VCaP (cell line): ENCODE measurements around the gene GALNT11.

Experiments
- H3K27ac ChIP-seq: fragments of 450-650 bp; 2 replicates; pipeline ENCODE4 v1.5.1; 2017
- TF ChIP-seq, protein P1 (sequence below): fragments of 450-650 bp; conservative IDR thresholded peaks from 2 replicates; pipeline ENCODE4 v1.5.1; 2017; ENCODE audit warnings: mild to moderate bottlenecking, moderate library complexity

GALNT11 gene

DNA sequence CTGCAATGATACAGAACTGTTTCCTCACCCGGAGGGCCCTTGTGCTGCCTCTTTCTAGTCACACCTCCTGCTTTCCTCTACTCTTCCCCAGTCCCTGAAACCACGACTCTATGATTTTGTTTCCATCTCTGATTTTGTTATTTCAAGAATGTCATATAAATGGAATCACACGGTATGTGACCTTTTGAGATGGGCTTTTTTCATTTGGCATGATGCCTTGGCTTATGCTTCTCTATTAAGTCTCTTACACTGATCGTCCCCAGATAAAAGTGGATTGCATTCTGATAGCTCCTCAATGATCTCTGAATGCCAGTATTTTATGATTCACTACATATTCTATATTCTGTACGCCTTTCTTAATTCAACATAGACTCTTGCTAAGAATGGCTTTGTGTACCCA is 78.2 kb downstream of the GALNT11 start:
- TF ChIP-seq, protein P1, sequence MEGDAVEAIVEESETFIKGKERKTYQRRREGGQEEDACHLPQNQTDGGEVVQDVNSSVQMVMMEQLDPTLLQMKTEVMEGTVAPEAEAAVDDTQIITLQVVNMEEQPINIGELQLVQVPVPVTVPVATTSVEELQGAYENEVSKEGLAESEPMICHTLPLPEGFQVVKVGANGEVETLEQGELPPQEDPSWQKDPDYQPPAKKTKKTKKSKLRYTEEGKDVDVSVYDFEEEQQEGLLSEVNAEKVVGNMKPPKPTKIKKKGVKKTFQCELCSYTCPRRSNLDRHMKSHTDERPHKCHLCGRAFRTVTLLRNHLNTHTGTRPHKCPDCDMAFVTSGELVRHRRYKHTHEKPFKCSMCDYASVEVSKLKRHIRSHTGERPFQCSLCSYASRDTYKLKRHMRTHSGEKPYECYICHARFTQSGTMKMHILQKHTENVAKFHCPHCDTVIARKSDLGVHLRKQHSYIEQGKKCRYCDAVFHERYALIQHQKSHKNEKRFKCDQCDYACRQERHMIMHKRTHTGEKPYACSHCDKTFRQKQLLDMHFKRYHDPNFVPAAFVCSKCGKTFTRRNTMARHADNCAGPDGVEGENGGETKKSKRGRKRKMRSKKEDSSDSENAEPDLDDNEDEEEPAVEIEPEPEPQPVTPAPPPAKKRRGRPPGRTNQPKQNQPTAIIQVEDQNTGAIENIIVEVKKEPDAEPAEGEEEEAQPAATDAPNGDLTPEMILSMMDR: no peak
- H3K27ac ChIP-seq: no peak overlapping the region

DNA sequence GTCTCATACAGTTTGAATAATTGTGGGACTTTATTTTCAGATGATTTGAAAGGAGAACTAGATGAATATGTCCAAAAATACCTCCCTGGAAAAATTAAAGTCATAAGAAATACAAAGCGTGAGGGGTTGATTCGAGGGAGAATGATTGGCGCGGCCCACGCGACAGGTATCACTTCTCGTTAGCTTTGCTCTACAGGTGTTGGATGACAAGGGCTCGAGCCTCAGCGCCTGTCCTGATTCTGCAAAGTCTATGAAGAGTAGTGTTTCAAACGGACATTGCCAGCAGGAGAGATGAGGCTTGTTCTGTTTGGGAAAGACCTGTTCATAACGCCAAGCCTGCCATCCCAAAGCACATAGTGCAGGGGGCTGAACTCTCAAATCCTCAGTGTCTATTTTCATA is 79.7 kb downstream of the GALNT11 start:
- TF ChIP-seq, protein P1: no peak
- H3K27ac ChIP-seq: no peak overlapping the region

DNA sequence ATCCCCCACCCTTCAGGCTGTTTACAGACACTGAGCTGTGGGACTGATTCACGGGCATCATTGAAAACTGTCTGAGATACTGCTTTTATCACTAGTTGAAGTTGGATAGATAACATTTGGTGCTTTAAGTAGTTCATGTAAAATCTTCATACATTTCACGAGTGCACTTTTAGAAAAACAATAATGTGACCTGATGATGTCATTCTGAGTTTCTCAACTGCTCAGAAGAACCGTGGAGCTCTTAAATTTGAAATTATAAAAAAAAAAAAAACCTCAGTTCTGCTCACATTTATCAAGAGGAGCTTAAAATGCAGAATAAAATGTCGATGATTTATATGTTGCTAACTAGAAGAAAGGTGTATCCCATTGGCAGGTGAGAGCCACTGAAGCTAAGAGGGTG is 81.5 kb downstream of the GALNT11 start:
- H3K27ac ChIP-seq: no peak overlapping the region
- TF ChIP-seq, protein P1: no peak

DNA sequence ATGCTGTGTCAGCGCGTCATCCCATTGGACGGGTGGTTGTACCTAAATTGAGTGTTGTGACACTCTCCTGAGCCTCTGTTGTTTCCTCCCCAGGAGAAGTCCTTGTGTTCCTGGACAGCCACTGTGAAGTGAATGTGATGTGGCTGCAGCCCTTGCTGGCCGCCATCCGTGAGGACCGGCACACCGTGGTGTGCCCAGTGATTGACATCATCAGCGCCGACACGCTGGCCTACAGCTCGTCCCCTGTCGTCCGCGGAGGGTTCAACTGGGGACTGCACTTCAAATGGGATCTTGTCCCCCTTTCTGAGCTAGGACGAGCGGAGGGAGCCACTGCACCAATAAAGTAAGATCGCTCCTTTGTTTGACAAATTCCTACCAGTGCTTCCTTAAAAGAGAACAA is 82.5 kb downstream of the GALNT11 start:
- TF ChIP-seq, protein P1: no peak
- H3K27ac ChIP-seq: no peak overlapping the region

DNA sequence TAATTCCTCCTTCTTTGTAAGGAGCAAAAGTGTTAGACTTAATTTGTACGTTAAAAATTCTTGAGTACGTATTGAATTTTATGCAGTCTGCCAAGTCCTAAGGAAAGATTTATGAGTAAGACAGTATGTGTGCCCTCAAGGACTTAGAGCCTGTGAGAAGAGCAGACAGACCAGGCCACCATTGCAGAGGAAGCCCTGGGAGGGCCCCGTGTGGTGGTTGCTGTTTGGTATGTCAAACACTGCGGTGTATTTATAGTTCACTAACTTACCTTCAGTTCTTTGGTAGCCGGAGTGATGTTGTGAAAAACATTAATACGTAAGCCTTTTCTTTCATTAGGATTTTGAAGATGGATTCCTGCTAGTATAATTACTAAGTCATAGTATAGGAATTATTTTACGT is 82.9 kb downstream of the GALNT11 start:
- H3K27ac ChIP-seq: no peak overlapping the region
- TF ChIP-seq, protein P1: no peak

DNA sequence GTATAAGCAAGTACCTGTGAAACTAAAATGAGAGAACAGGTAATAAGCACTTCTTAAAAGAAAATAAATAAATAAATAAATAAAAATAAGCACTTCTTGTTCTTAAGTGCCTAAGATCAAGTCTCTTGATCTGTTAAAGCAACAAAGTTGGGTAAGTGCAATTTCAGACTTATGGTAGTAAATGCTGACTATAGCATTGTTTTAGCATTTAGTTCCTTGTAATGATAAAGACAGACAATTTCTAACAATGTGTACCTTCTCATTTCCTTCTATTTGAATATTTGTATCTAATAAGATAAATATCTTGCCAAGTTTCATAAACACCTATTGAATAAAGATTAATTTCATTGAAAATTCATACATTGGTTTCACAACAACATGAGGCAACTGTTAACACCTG is 87.4 kb downstream of the GALNT11 start:
- no peak overlapping the region for H3K27ac ChIP-seq
- TF ChIP-seq, protein P1: no peak

DNA sequence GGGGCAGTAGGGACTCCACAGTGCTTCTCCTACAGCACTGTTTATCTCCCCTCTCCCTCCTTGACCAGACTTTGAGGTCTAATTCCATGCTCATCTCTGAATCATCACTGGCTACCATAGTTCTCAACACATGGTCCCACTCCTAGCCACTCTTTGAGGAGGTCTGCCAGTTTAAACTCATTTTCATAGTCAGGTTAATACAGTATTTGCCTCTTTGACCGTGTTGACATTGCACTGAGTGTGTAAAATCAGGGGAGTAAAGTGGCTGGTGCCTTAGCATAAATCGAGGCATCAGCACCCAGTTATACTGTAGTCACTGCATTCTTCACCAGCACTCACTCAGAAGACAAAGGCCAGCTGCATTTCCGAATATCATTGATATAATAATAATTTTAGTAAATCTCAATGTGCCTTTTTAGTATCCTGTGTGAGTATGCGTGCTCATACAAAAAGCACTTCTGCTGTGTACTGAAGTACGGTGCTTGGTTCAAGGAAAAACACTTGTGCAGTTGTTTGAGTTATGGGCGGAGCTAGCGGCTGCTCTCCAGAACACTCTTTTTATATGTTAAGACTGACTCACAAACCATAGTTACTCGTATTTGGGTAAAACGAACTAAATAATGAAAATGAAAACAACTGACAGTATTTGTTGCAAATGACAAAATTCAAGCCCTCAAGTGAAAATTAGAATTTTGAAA is 89.7 kb downstream of the GALNT11 start:
- TF ChIP-seq, protein P1: no peak
- H3K27ac ChIP-seq: no peak overlapping the region
